Measurements from ENCODE around the gene B4GALT5.

The B4GALT5 gene

GRCh38 chr20:49607568-49607967, 106.1 kb downstream of the B4GALT5 start:
- Histone ChIP-seq H3K36me3 (ENCODE audit: control insufficient read depth in 1 of 2, insufficient read depth in 2 of 2, low read depth in 1 of 2, low read length in 2 of 2) (no peaks in the 10 kb centered on the region), H3K9ac (ENCODE audit: low read length) (no peak overlapping the region), H3K27me3 (ENCODE audit: control insufficient read depth in 1 of 2, insufficient read depth in 1 of 2, low read length in 2 of 2) (peaks cover 0 to 7% of the 10 kb centered on the region in 2 experiments), H2BK5ac (ENCODE audit: low read depth, low read length, poor library complexity, severe bottlenecking) (no peak overlapping the region), H3K18ac (ENCODE audit: low read depth in 1 of 2, low read length in 2 of 2) (no peak overlapping the region), H3K4ac (ENCODE audit: low read depth in 1 of 2, low read length in 2 of 2) (no peak overlapping the region), H2BK120ac (ENCODE audit: low read depth, low read length) (no peak overlapping the region), H4K8ac (ENCODE audit: low read length) (no peak overlapping the region), H3K9me3 (ENCODE audit: control insufficient read depth, low read length) (no peaks in the 10 kb centered on the region), H2AK5ac (ENCODE audit: low read length, severe bottlenecking) (no peak overlapping the region), H3K4me1 (ENCODE audit: control insufficient read depth, insufficient read depth, low read depth, low read length) (peaks cover 19% of the 10 kb centered on the region), H3K4me3 (ENCODE audit: insufficient read depth in 1 of 2, low read depth in 1 of 2, low read length in 2 of 2) (no peak overlapping the region), H2BK15ac (ENCODE audit: low read depth, poor library complexity, severe bottlenecking) (no peak overlapping the region), H4K91ac (ENCODE audit: low read length) (no peak overlapping the region), H3K14ac (ENCODE audit: low read length in 2 of 2) (no peak overlapping the region), H3K4me2 (ENCODE audit: low read length, poor library complexity, severe bottlenecking) (no peak overlapping the region), H3K79me1 (replicated peaks; ENCODE audit: low read length, poor library complexity, severe bottlenecking) (no peaks in the 10 kb centered on the region), H3K27ac (ENCODE audit: low read length, poor library complexity, severe bottlenecking) (no peak overlapping the region), H2BK12ac (ENCODE audit: low read length in 2 of 2) (no peak overlapping the region), H2AFZ (ENCODE audit: low read depth, low read length) (no peak overlapping the region), H3K23ac (ENCODE audit: low read length in 2 of 2) (no peak overlapping the region)
- 90% methylated on average over 1 of the region's 1 CpG for WGBS
- no peak for DNase-seq

DNA sequence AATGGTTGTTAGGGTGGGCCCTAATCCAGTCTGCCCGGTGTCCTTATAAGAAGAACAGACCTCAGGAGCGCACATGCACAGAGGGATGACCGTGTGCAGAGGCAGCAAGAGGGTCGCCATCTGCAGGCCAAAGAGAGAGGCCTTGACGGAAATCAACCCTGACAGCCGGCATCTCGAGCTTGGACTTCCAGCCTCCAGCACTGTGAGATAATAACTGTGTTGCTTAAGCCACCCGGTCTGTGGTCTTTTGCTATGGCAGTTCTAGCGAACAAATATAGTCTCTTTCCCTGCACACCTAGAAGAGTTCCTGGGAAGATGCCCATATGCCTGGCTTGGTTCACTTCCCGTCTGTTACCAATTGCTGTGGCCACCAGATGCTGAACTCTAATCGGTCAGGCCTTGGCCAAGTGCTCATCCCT, 110.5 kb downstream of the B4GALT5 start:
- Histone ChIP-seq H3K23ac (ENCODE audit: low read length in 2 of 2) (no peak overlapping the region), H3K9me3 (ENCODE audit: control insufficient read depth, low read length) (no peaks in the 10 kb centered on the region), H3K4me3 (ENCODE audit: insufficient read depth in 1 of 2, low read depth in 1 of 2, low read length in 2 of 2) (no peak overlapping the region), H2BK5ac (ENCODE audit: low read depth, low read length, poor library complexity, severe bottlenecking) (no peak overlapping the region), H2AK5ac (ENCODE audit: low read length, severe bottlenecking) (no peak overlapping the region), H3K27ac (ENCODE audit: low read length, poor library complexity, severe bottlenecking) (no peak overlapping the region), H3K4ac (ENCODE audit: low read depth in 1 of 2, low read length in 2 of 2) (no peak overlapping the region), H3K18ac (ENCODE audit: low read depth in 1 of 2, low read length in 2 of 2) (no peak overlapping the region), H3K14ac (ENCODE audit: low read length in 2 of 2) (no peak overlapping the region), H4K8ac (ENCODE audit: low read length) (no peak overlapping the region), H2BK120ac (ENCODE audit: low read depth, low read length) (no peak overlapping the region), H3K4me1 (ENCODE audit: control insufficient read depth, insufficient read depth, low read depth, low read length) (peaks cover 8% of the 10 kb centered on the region), H3K36me3 (ENCODE audit: control insufficient read depth in 1 of 2, insufficient read depth in 2 of 2, low read depth in 1 of 2, low read length in 2 of 2) (no peaks in the 10 kb centered on the region), H3K4me2 (ENCODE audit: low read length, poor library complexity, severe bottlenecking) (no peak overlapping the region), H2BK12ac (ENCODE audit: low read length in 2 of 2) (no peak overlapping the region), H3K9ac (ENCODE audit: low read length) (peak overlapping the region; percentile 13), H2AFZ (ENCODE audit: low read depth, low read length) (no peak overlapping the region), H3K79me1 (replicated peaks; ENCODE audit: low read length, poor library complexity, severe bottlenecking) (no peaks in the 10 kb centered on the region), H3K27me3 (ENCODE audit: control insufficient read depth in 1 of 2, insufficient read depth in 1 of 2, low read length in 2 of 2) (peaks cover 0 to 3% of the 10 kb centered on the region in 2 experiments), H4K91ac (ENCODE audit: low read length) (no peak overlapping the region), H2BK15ac (ENCODE audit: low read depth, poor library complexity, severe bottlenecking) (no peak overlapping the region)
- 56% methylated on average over 11 of the region's 11 CpGs for WGBS
- DNase-seq = peak; percentile 19

DNA sequence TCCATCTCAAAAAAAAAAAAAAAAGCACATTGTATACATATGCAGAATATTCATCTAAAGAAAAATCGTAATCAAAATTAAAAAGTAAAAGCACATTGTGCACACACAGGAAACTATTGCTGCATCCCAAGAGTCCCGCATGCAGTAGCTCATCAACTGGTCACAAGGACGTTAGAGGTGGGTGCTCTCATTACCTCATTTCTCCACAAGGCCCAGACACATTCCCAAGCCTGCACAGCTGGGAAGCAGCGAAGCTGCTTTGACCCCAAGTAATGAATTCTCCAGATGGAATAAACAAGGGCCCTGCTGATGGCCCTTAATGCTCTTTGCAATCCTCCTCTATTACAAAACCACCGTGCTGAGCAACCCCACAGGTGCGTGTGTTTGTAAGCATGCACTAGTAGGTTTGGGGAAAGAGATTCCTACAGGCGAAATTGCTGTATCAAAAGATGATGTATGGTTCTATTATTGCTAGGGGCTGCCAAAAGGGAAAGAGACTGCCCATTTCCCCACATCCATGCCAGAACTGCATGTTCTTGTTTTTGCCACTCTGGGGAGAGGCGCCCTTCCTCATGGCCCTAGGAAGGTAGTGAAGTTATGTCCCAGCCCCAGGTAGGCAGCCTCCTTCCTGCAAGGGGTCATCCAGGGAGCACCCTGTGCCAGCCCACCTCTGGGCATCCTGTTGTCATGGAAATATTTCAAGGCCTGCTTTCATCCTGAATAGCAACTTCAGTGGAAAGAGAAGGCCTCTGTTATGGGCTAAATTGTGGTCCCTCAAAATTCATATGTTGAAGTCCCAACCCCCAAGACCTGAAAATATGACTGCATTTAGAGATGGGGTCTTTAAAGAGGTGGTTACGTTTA, 111.1 kb downstream of the B4GALT5 start:
- Histone ChIP-seq H3K27me3 (ENCODE audit: control insufficient read depth in 1 of 2, insufficient read depth in 1 of 2, low read length in 2 of 2) (no peaks in the 10 kb centered on the region), H3K36me3 (ENCODE audit: control insufficient read depth in 1 of 2, insufficient read depth in 2 of 2, low read depth in 1 of 2, low read length in 2 of 2) (no peaks in the 10 kb centered on the region), H3K4me1 (ENCODE audit: control insufficient read depth, insufficient read depth, low read depth, low read length) (peaks cover 8% of the 10 kb centered on the region), H4K8ac (ENCODE audit: low read length) (no peak overlapping the region), H3K14ac (ENCODE audit: low read length in 2 of 2) (no peak overlapping the region), H2BK120ac (ENCODE audit: low read depth, low read length) (no peak overlapping the region), H4K91ac (ENCODE audit: low read length) (no peak overlapping the region), H2AK5ac (ENCODE audit: low read length, severe bottlenecking) (peak overlapping the region; percentile 41), H2BK15ac (ENCODE audit: low read depth, poor library complexity, severe bottlenecking) (no peak overlapping the region), H3K18ac (ENCODE audit: low read depth in 1 of 2, low read length in 2 of 2) (no peak overlapping the region), H3K9me3 (ENCODE audit: control insufficient read depth, low read length) (no peaks in the 10 kb centered on the region), H3K27ac (ENCODE audit: low read length, poor library complexity, severe bottlenecking) (no peak overlapping the region), H3K4me3 (ENCODE audit: insufficient read depth in 1 of 2, low read depth in 1 of 2, low read length in 2 of 2) (no peak overlapping the region), H2BK5ac (ENCODE audit: low read depth, low read length, poor library complexity, severe bottlenecking) (no peak overlapping the region), H2AFZ (ENCODE audit: low read depth, low read length) (no peak overlapping the region), H2BK12ac (ENCODE audit: low read length in 2 of 2) (no peak overlapping the region), H3K79me1 (replicated peaks; ENCODE audit: low read length, poor library complexity, severe bottlenecking) (no peaks in the 10 kb centered on the region), H3K23ac (ENCODE audit: low read length in 2 of 2) (no peak overlapping the region), H3K4me2 (ENCODE audit: low read length, poor library complexity, severe bottlenecking) (no peak overlapping the region), H3K9ac (ENCODE audit: low read length) (peak overlapping the region; percentile 13), H3K4ac (ENCODE audit: low read depth in 1 of 2, low read length in 2 of 2) (no peak overlapping the region)
- 85% methylated on average over 7 of the region's 9 CpGs for WGBS
- peak; percentile 25 for DNase-seq

- Histone ChIP-seq H3K23ac (ENCODE audit: low read length in 2 of 2) (no peak overlapping the region), H2AFZ (ENCODE audit: low read depth, low read length) (no peak overlapping the region), H3K9ac (ENCODE audit: low read length) (no peak overlapping the region), H3K4ac (ENCODE audit: low read depth in 1 of 2, low read length in 2 of 2) (no peak overlapping the region), H3K27me3 (ENCODE audit: control insufficient read depth in 1 of 2, insufficient read depth in 1 of 2, low read length in 2 of 2) (no peaks in the 10 kb centered on the region), H3K4me3 (ENCODE audit: insufficient read depth in 1 of 2, low read depth in 1 of 2, low read length in 2 of 2) (no peak overlapping the region), H3K9me3 (ENCODE audit: control insufficient read depth, low read length) (no peaks in the 10 kb centered on the region), H3K36me3 (ENCODE audit: control insufficient read depth in 1 of 2, insufficient read depth in 2 of 2, low read depth in 1 of 2, low read length in 2 of 2) (no peaks in the 10 kb centered on the region), H2BK15ac (ENCODE audit: low read depth, poor library complexity, severe bottlenecking) (no peak overlapping the region), H2BK120ac (ENCODE audit: low read depth, low read length) (no peak overlapping the region), H2BK5ac (ENCODE audit: low read depth, low read length, poor library complexity, severe bottlenecking) (no peak overlapping the region), H3K4me2 (ENCODE audit: low read length, poor library complexity, severe bottlenecking) (no peak overlapping the region), H3K27ac (ENCODE audit: low read length, poor library complexity, severe bottlenecking) (no peak overlapping the region), H2AK5ac (ENCODE audit: low read length, severe bottlenecking) (peak overlapping the region; percentile 28), H4K8ac (ENCODE audit: low read length) (no peak overlapping the region), H3K14ac (ENCODE audit: low read length in 2 of 2) (no peak overlapping the region), H3K4me1 (ENCODE audit: control insufficient read depth, insufficient read depth, low read depth, low read length) (peaks cover 8% of the 10 kb centered on the region), H4K91ac (ENCODE audit: low read length) (no peak overlapping the region), H3K18ac (ENCODE audit: low read depth in 1 of 2, low read length in 2 of 2) (no peak overlapping the region), H3K79me1 (replicated peaks; ENCODE audit: low read length, poor library complexity, severe bottlenecking) (no peaks in the 10 kb centered on the region), H2BK12ac (ENCODE audit: low read length in 2 of 2) (no peak overlapping the region)
- DNase-seq = no peak
- 83% methylated on average over 5 of the region's 5 CpGs for WGBS
These were observed 112.3 kb downstream of the B4GALT5 start for GRCh38 chr20:49601153-49601924.

Measured in mesenchymal stem cell (in vitro differentiated cells and primary cell).